HG03460 (cell line): ENCODE measurements around the gene TBC1D9.

Source experiments
- ATAC-seq: cut with Tn5 transposase; IDR thresholded peaks from one replicate; pipeline ENCODE4 v1.9.1; 2021; ENCODE audit not compliant: unreplicated experiment

TBC1D9 gene

GRCh38 chr4:140697709-140698560, 58.2 kb downstream of the TBC1D9 start:
- ATAC-seq, result no peak

GRCh38 chr4:140695483-140695882, 60.7 kb downstream of the TBC1D9 start:
- ATAC-seq, result no peak

- no peak for ATAC-seq
These were observed 62.6 kb downstream of the TBC1D9 start for GRCh38 chr4:140693562-140693961.

- no peak for ATAC-seq
These were observed 64.8 kb downstream of the TBC1D9 start for GRCh38 chr4:140691369-140691768.

- no peak for ATAC-seq
These were observed 66.1 kb downstream of the TBC1D9 start for GRCh38 chr4:140690093-140690492.

- ATAC-seq, result no peak
These were observed 66.6 kb downstream of the TBC1D9 start for GRCh38 chr4:140689623-140690022.

GRCh38 chr4:140688711-140689598, 67.2 kb downstream of the TBC1D9 start:
- no peak for ATAC-seq

- ATAC-seq, result no peak
These were observed 69.4 kb downstream of the TBC1D9 start for GRCh38 chr4:140686796-140687195.

- no peak for ATAC-seq
These were observed 71.9 kb downstream of the TBC1D9 start for GRCh38 chr4:140684314-140684713.

- ATAC-seq, result no peak
These were observed 75.0 kb downstream of the TBC1D9 start for GRCh38 chr4:140681201-140681600.

GRCh38 chr4:140680686-140681085, 75.5 kb downstream of the TBC1D9 start:
- ATAC-seq, result no peak

GRCh38 chr4:140679576-140679975, 76.6 kb downstream of the TBC1D9 start:
- ATAC-seq, result no peak

- no peak for ATAC-seq
These were observed 80.5 kb downstream of the TBC1D9 start for GRCh38 chr4:140675599-140676231.

GRCh38 chr4:140673729-140674128, 82.5 kb downstream of the TBC1D9 start:
- ATAC-seq, result no peak

- ATAC-seq, result no peak
These were observed 83.8 kb downstream of the TBC1D9 start for GRCh38 chr4:140672416-140672815.

- ATAC-seq, result no peak
These were observed 88.1 kb downstream of the TBC1D9 start for GRCh38 chr4:140668111-140668510.

GRCh38 chr4:140666889-140667614, 89.1 kb downstream of the TBC1D9 start:
- no peak for ATAC-seq

- no peak for ATAC-seq
These were observed 93.9 kb downstream of the TBC1D9 start for GRCh38 chr4:140662082-140662869.

- ATAC-seq, result no peak
These were observed 94.6 kb downstream of the TBC1D9 start for GRCh38 chr4:140661550-140661949.
